Measurements from ENCODE around the gene RPLP1. TPM values are rescaled to one million over a fixed set of nuclear protein-coding genes. Genes with fewer than 3 reads are reported as not detected.

The RPLP1 gene
- total RNA-seq, 2 experiments from 2014 or later = 2,049 to 2,137 TPM

GRCh38 chr15:69462493-69463181 is 10.0 kb downstream of the RPLP1 start:
- POLR2A ChIA-PET = interaction anchor here (1.2 to 2.4 kb wide), 2 partner anchors 10 to 49 kb away, joined by 3 to 55 read pairs; partner anchors contain the start of genes KIF23 and RPLP1
- CTCF ChIA-PET = interaction anchor here (0.7 to 2.5 kb wide), 6 partner anchors 10 to 635 kb away, joined by 3 to 31 read pairs (median 4); partner anchors contain the start of genes RPLP1 and TLE3

- POLR2A ChIA-PET = interaction anchor here (0.5 to 2.4 kb wide), 3 partner anchors 10 to 49 kb away, joined by 3 to 55 read pairs (median 4); partner anchors contain the start of genes KIF23 and RPLP1
- CTCF ChIA-PET = interaction anchor here (0.7 to 2.5 kb wide), 6 partner anchors 10 to 634 kb away, joined by 3 to 31 read pairs (median 4); partner anchors contain the start of genes RPLP1 and TLE3
Measured at GRCh38 chr15:69463182-69463756, 10.7 kb downstream of the RPLP1 start.

GRCh38 chr15:69465253-69465652 is 12.6 kb downstream of the RPLP1 start:
- CTCF ChIA-PET = interaction anchor here (0.7 to 0.8 kb wide), 2 partner anchors 10 to 12 kb away, joined by 3 to 4 read pairs; partner anchors contain the start of gene RPLP1
- POLR2A ChIA-PET = no interaction called here

- ChIA-PET POLR2A (interaction anchor here (1.3 kb wide), 1 partner anchor 14 kb away, joined by 4 read pairs; the partner anchor contains the start of gene RPLP1), CTCF (interaction anchor here (0.9 to 2.2 kb wide), 3 partner anchors 11 to 53 kb away, joined by 3 to 8 read pairs (median 4); partner anchors contain the start of gene KIF23)
Measured at GRCh38 chr15:69466733-69467132, 14.1 kb downstream of the RPLP1 start.

GRCh38 chr15:69467636-69468035 is 15.0 kb downstream of the RPLP1 start:
- CTCF ChIA-PET = interaction anchor here (0.8 to 2.2 kb wide), 8 partner anchors 10 to 251 kb away, joined by 3 to 8 read pairs (median 4); partner anchors contain the start of genes KIF23 and RPLP1
- POLR2A ChIA-PET = interaction anchor here (0.8 to 2.3 kb wide), 3 partner anchors 14 to 1013 kb away, joined by 3 to 31 read pairs (median 3); partner anchors contain the start of gene RPLP1

GRCh38 chr15:69468241-69469121 is 15.9 kb downstream of the RPLP1 start:
- CTCF ChIA-PET = interaction anchor here (0.8 to 2.2 kb wide), 11 partner anchors 9 to 250 kb away, joined by 3 to 12 read pairs (median 4); partner anchors contain the start of gene RPLP1
- POLR2A ChIA-PET = interaction anchor here (0.8 to 2.3 kb wide), 4 partner anchors 15 to 1012 kb away, joined by 3 to 31 read pairs (median 3); partner anchors contain the start of gene RPLP1

GRCh38 chr15:69469467-69470201 is 17.0 kb downstream of the RPLP1 start:
- ChIA-PET CTCF (interaction anchor here (0.6 to 1.5 kb wide), 5 partner anchors 8 to 62 kb away, joined by 3 to 12 read pairs (median 4); no protein-coding TSS in a partner anchor), POLR2A (interaction anchor here (1.5 to 2.3 kb wide), 2 partner anchors 16 to 630 kb away, joined by 3 to 31 read pairs; partner anchors contain the start of gene RPLP1)

- ChIA-PET POLR2A (no interaction called here), CTCF (interaction anchor here (1.0 kb wide), 1 partner anchor 624 kb away, joined by 3 read pairs; no protein-coding TSS in a partner anchor)
Measured at GRCh38 chr15:69472046-69472445, 19.4 kb downstream of the RPLP1 start.

GRCh38 chr15:69472562-69472961 is 19.9 kb downstream of the RPLP1 start:
- CTCF ChIA-PET = interaction anchor here (1.0 kb wide), 1 partner anchor 623 kb away, joined by 3 read pairs; no protein-coding TSS in a partner anchor

GRCh38 chr15:69474291-69474690 is 21.7 kb downstream of the RPLP1 start:
- ChIA-PET POLR2A (no interaction called here), CTCF (interaction anchor here (1.5 kb wide), 1 partner anchor 9 kb away, joined by 3 read pairs; no protein-coding TSS in a partner anchor)

More at GRCh38 chr15:69472562-69472961, 19.9 kb downstream of the RPLP1 start:
- POLR2A ChIA-PET = no interaction called here

GRCh38 chr15:69474846-69475455 is 22.3 kb downstream of the RPLP1 start:
- ChIA-PET POLR2A (no interaction called here), CTCF (interaction anchor here (1.0 to 1.5 kb wide), 4 partner anchors 10 to 189 kb away, joined by 3 to 5 read pairs (median 4); no protein-coding TSS in a partner anchor)

- ChIA-PET CTCF (interaction anchor here (0.7 to 1.6 kb wide), 14 partner anchors 11 to 1247 kb away, joined by 3 to 6 read pairs (median 3); no protein-coding TSS in a partner anchor), POLR2A (no interaction called here)
Measured at GRCh38 chr15:69475769-69476358, 23.2 kb downstream of the RPLP1 start.

GRCh38 chr15:69476704-69477473 is 24.3 kb downstream of the RPLP1 start:
- POLR2A ChIA-PET = no interaction called here
- CTCF ChIA-PET = interaction anchor here (0.7 to 2.0 kb wide), 9 partner anchors 8 to 1246 kb away, joined by 3 to 12 read pairs (median 4); no protein-coding TSS in a partner anchor

GRCh38 chr15:69478259-69478781 is 25.7 kb downstream of the RPLP1 start:
- CTCF ChIA-PET = interaction anchor here (0.6 to 2.0 kb wide), 7 partner anchors 9 to 1244 kb away, joined by 3 to 12 read pairs (median 3); no protein-coding TSS in a partner anchor
- POLR2A ChIA-PET = no interaction called here

- ChIA-PET POLR2A (no interaction called here), CTCF (interaction anchor here (1.3 to 1.5 kb wide), 2 partner anchors 16 to 1243 kb away, joined by 3 read pairs; no protein-coding TSS in a partner anchor)
Measured at GRCh38 chr15:69479081-69479480, 26.5 kb downstream of the RPLP1 start.

GRCh38 chr15:69479971-69480370 is 27.4 kb downstream of the RPLP1 start:
- ChIA-PET POLR2A (no interaction called here), CTCF (no interaction called here)

Data from activated CD8-positive, alpha-beta memory T cell treated with anti-CD3 and anti-CD28 coated beads for 36 hours (primary cell).